K562 (cell line): Measurements from ENCODE around the gene LTBR.

Source experiments
- ATF7 ChIP-seq: fragments of 450-650 bp; IDR thresholded peaks from 2 replicates; pipeline ENCODE4 v1.7.1; 2014; ENCODE audit warnings: mild to moderate bottlenecking, moderate library complexity
- BCOR ChIP-seq: fragments of 450-650 bp; IDR thresholded peaks from 2 replicates; pipeline ENCODE4 v1.6.1; 2016
- SAFB ChIP-seq: fragments of 200-400 bp; formaldehyde crosslinking; IDR thresholded peaks from 2 replicates; pipeline ENCODE4 v1.6.1; 2017; ENCODE audit warnings: low read depth, low read length, borderline replicate concordance
- TF ChIP-seq, protein P1 (sequence below): sonication (generic); formaldehyde crosslinking; IDR thresholded peaks from 2 replicates; pipeline ENCODE4 v1.8.1; 2023; ENCODE audit warnings: mild to moderate bottlenecking, missing genetic modification reagents

DNA sequence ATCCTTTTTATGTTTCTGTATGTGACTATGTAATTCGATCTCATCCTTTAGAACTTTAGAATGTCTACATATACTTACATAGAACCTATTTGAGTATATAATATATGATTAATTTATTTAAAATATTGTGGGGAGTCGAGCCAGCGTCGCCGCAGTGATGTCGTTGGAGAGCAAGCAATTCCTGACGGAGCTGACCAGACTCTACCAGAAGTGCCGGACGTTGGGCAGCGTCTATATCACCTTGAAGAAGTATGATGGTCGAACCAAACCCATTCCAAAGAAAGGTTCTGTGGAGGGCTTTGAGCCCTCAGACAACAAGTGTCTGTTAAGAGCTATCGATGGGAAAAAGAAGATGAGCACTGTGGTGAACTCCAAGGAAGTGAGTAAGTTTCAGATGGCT lies 54.4 kb downstream of the LTBR start:
- no peak for TF ChIP-seq SAFB
- TF ChIP-seq ATF7 = no peak
- TF ChIP-seq BCOR = no peak
- TF ChIP-seq, protein P1, sequence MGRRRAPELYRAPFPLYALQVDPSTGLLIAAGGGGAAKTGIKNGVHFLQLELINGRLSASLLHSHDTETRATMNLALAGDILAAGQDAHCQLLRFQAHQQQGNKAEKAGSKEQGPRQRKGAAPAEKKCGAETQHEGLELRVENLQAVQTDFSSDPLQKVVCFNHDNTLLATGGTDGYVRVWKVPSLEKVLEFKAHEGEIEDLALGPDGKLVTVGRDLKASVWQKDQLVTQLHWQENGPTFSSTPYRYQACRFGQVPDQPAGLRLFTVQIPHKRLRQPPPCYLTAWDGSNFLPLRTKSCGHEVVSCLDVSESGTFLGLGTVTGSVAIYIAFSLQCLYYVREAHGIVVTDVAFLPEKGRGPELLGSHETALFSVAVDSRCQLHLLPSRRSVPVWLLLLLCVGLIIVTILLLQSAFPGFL (CRISPR knock-in tag) = no peak
